DLD1 (cell line): ENCODE data around the gene AGPAT3.

Source experiments
- in situ Hi-C: cut with HindIII; loops from 2 replicates; pipeline ENCODE4 v1.10.0; 2017; ENCODE audit warnings: low sequenced_read_pairs

The AGPAT3 gene

DNA sequence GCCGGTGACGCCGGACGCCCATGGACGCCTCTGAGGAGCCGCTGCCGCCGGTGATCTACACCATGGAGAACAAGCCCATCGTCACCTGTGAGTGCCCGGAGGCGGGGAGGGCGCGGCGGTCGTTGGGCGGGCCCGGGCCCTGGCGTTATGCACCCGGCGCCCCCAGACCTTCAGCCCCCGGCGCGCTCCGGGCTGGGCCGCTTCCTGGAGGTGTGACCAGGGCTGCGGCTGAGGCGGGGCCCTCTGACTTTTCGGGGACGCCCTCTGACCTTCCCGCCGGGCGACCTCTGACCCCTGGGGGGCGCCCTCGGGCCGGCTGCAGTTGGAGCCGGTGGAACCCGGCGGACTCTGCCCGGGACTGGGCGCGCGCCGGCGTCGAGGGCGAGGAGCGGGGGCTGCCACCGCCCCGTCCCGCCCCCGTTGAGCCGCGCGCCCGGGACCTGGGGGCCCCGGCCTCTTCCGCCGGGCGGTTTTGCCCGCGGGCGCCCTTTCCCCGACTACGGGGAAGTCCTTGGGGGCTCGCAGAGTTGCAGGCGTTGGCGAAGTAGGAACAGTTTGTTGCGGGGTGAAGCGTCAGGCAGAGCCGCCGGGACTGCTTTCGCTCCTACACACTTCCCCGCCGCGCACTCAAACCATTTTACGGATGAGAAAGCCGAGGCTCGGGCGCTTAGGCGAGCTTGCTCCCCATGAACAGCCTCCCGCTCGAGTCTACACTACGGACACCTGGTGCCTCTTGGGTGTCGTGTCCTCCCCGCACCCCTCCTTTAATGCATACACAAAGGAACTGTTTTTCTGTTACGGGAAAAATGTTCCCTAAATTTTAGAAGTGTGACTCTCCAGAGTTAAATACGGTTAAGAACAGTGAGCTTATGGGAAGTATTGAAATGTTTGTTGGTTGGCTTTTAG, 147.7 kb downstream of the AGPAT3 start:
- in situ Hi-C loops, result no loop called here

DNA sequence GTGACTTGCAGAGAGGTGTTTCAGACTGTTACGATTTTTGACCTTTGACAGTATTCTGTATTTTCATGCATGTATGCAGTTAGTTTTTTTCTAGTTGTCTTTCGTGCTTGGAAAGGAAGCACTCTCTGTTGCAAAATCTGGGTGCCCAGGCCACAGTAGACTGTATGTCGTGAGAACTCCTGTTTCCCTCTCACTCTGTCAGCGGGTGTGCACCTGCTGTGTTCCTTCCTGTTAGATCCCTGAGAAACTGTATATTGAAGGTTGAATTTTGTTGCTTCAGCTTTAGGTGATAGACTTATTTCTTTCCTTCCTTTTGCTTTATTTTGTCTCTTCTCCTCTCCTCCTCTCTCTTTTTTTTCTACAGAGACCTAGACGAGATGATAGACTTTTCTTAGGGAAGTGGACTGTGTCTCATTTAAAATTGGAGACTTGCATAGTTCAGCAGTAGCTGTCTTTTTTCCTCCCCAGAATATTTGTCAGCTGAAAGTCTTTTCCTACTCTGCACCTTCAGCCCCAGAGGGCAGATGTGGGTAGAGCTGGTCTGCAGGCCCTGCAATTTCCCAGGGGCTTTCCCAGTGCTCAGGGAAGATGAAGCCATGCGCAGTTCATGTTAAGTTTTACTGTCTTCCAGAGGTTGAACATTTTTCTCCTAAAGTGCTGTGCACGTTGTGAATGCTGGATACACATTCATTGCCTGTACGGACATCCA, 148.5 kb downstream of the AGPAT3 start:
- in situ Hi-C loops, result no loop called here

DNA sequence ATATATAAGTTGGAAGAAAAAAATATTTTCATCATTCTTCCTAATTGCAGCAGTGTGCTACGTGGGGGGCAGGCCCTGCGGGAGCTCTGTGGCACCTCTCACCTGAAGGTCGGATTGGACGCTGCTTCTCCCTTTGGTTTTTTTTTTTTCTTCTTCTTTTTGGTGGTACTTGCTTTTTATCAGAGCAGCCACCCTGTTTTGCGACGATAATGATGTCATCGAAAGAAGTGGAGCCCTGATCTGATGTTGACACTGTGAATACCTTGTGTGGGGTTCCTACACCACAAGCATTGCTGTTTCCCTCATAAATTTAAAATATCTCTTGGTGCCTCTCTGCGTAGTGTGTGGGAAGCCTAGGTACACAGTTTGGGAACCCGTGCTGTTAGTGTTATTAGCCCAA, 152.6 kb downstream of the AGPAT3 start:
- in situ Hi-C loops, result no loop called here

DNA sequence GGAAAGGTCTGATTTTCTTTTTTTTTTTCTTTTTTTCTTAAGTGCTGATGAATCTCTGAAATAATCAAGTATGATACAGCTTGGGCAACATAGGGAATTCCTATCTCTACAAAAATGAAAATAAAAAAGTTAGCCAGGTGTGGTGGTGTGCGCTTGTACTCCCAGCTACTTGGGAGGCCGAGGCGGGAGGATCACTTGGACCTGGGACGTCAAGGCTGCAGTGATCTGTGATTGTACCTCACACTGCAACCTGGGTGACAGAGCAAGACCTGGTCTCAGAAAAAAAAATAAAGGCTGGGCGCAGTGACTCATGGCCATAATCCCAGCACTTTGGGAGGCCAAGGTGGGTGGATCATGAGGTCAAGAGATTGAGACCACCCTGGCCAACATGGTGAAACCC, 153.1 kb downstream of the AGPAT3 start:
- in situ Hi-C loops, result no loop called here

DNA sequence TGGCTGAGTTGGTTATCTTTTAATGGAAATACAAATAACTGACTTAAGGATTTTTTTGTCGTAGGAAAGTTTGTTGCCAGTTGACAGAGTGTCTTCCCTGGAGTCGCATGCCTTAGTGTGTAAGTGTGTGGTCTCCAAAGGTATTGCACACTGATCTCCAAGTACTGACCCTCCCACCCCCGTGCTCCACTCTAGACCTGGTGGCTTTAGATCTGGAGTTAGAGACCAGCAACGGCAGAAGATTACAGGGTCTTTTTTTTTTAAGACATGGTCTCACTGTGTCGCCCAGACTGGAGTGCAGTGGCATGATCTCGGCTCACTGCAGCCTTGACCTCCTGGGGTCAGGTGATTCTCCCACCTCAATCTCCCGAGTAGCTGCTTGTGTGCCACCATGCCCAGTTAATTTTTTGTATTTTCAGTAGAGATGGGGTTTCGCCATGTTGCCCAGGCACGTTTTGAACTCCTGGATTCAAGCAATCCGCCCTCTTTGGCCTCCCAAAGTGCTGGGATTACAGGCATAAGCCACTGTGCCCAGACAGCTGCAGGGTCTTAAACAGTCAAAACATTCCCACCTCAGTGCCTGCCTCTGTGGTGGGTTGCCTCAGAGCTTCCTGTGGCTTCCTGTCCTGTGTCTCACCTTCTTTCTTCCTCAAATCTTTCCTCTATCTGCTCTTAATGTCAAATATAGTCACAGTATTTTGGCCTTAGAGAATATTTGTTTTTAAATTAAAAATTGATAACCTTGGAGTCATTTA, 154.0 kb downstream of the AGPAT3 start:
- in situ Hi-C loops, result no loop called here

DNA sequence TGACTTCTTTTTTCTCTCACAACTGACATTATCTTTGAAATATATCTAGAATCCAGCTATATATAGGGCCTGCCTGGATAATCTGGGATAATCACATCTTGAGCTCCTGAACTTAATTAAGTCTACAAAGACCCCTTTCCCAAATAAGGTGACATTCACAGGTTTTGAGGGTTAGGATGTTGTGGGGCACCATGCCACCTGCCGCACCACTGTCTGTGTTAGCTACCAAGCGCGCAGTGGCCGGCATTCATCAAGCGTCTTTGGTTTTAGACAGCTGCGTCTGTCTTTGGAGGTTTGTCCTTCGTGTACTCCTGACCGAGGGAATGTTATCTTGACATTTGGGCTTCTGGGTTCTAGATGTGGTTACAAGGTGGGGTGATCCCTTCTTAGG, 154.5 kb downstream of the AGPAT3 start:
- in situ Hi-C loops, result no loop called here

DNA sequence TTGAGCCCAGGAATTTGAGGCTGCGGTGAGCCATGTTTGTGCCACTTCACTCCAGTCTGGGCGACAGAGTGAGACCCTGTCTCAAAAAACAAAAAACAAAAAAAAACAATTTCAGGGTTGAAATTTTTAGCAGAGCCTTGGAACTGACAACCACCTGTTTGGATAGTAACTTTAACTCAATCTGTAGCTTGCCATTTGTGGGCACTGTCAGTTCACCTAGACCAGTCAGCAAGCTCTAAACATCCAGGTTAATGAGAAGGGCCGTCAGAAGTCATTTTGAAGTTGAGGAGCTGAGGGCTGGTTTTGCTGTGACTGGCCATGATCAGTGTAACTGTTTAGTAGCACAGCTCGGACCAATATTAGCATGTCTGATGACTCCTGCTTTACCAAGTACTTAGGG, 155.5 kb downstream of the AGPAT3 start:
- in situ Hi-C loops, result no loop called here

DNA sequence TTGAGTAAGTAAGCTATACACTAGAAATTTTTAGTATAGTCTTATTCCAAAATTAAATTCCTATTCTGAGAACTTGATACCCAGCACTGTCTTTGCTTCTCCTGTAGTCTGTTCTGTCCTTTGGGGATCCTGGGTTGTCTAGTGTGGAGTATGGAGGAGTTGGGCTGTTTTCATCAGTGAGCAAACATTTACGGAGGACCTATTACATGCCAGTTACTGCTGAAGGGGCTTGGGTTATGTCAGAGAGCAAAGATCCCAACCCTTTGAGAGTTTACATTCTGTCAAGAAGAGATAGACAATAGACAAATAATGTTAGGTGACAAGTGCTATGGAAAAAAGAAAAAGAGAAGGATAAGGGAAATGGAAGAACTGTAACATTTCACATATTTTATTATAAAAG, 156.0 kb downstream of the AGPAT3 start:
- in situ Hi-C loops, result no loop called here

DNA sequence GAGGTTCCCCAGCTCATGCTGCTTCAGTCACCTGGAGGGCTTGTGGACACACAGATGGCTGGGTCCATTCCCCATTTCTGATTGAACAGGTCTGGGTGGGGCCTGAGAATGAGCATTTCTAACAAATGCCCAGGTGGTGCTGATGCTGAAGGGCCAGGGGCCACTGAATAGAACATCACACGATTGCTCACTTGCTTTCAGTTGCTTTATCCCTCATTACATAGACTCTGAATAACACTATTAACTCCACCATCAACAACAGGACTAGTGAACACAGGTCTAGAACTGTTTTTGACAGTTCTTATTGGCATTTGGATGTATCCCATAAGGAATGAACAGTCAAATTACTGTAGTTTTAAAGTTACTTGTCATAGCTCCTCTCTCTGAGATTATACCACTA, 159.2 kb downstream of the AGPAT3 start:
- in situ Hi-C loops, result no loop called here

DNA sequence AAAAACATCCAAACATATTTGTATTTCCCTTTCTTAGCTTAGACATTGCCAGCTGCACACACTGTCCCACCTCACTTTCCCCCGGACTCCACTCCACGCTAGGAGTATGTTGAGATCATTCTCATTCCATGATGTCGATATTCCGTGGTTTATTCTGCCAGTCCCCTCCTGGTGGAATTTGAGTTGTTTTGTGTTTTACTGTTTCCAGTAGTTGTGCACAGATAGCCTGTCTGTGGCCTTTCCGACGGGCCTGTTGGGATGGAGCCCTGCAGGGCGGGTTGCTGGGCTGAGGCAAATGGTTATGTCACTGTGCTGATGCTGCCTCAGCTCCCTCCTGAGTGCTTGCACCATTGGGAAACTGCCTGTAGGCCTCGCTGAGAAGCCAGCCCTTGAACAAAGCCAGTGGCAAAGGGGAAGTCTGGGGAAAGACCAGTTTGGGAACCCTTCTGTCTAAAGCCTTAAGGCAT, 159.9 kb downstream of the AGPAT3 start:
- in situ Hi-C loops, result no loop called here

DNA sequence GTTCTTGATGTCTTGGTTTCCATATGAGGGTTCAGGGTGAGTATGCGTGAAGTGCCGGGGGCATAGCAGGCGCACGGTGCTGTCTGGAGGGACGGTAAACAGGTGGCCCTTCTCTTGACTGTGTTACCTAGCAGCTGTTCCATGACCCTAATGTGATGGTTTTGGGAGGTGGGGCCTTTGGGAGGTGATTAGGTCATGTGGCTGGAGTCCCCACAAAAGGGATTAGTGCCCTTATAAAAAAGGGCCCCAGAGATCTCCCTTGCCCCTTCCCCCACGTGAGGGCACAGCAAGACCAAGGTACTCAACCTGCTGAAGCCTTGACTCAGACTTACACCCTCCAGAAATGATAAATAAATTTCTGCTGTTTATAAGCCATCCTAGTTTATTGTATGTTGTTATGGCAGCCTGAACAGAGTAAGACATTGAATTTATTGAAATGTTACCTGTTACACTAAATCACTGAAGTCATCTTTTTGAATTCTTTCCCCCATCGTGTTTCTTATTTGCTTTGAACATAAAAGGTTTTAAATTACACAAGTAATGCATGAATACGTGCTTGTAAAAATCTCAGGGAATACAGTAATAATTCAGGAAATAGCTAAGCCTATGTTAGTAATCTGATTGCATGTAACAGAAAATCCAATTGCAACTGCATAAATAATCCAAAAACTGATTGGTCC, 162.7 kb downstream of the AGPAT3 start:
- in situ Hi-C loops, result no loop called here

DNA sequence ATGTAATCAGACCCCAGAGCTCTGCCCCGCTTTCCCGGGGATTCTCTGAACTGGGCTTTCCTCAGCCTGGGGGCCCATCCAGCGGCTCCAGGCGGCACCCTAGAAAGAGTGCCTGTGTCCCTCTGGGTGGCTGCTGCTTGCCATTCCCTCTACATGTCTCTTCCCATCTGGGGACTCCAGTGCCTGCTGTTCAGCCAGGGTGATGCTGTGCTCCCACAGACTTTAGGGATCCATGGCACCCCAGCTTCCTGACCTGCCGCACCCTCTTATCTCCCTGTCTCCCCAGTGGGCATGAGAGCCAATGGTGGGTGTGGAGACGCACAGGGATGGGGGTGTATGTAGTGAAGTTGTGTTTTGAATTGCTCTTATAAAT, 163.2 kb downstream of the AGPAT3 start:
- in situ Hi-C loops, result no loop called here

DNA sequence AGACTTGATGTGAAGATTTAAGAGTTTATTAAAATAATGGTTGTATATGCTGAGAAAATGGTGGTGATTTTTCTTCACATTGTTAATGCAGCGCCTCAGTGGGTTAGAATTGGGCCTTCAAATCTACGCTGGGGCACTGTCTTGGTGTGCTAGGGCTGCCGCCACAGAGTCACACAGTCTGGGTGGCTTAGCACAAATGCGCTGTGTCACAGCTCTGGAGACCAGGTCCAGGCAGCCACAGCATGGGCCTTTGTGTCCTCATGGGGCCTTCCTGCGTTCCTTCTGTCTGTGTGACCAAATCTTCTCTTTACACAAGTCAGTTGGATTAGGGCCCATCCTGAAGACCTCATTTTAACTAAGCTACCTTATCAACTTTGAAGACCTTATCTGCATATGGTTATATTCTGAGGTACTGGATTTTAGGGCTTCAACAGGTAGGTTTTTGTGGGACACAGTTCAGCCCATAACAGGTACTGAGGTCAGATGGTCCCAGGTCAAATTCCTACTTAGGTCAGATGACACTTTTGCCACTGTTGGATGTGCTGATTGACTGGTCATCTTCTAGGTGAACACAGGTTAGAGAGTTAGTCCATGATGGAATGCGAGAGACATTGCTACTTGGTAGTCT, 164.6 kb downstream of the AGPAT3 start:
- in situ Hi-C loops, result no loop called here

DNA sequence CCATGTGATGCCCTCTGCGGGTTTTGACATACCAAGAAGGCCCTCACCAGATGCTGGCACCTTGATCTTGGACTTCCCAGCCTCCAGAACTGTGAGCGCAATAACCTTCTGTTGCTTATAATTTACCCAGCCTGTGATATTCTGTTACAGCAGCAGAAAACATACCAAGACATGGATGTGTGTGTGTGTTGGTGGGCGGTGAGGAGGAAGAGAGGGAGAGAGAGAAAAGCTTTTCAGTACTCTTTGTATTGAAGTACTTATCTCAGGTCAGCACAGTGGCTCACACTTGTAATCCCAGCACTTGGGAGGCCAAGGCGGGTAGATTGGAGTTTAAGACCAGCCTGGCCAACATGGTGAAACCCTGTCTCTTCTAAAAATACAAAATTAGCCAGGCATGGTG, 170.2 kb downstream of the AGPAT3 start:
- in situ Hi-C loops, result no loop called here
